Stimulated activated CD4-positive, alpha-beta T cell treated with anti-CD3 and anti-CD28 coated beads, Interleukin-1b, Interleukin-23, amount 100 ng/mL, for 1 hour (primary cell): ENCODE results near the gene PALLD.
"Not testable (repeated sequence)": the region's sequence is repeated elsewhere in the genome, so short reads cannot be mapped to it uniquely, and the experiment has no call there.

Source experiments
- DNase-seq, 2 donors: peaks; one replicate each; pipeline ENCODE4 v3.0.0-alpha.2; 2020; ENCODE audit warnings: low read depth in 2 of 2

The PALLD gene

GRCh38 chr4:168491563-168491962 is 5.3 kb upstream of the PALLD start:
- no peak for DNase-seq

GRCh38 chr4:168498251-168498650 is 1.4 kb downstream of the PALLD start:
- no peak for DNase-seq

- DNase-seq = no peak
Measured at GRCh38 chr4:168499241-168499640, 2.4 kb downstream of the PALLD start.

DNA sequence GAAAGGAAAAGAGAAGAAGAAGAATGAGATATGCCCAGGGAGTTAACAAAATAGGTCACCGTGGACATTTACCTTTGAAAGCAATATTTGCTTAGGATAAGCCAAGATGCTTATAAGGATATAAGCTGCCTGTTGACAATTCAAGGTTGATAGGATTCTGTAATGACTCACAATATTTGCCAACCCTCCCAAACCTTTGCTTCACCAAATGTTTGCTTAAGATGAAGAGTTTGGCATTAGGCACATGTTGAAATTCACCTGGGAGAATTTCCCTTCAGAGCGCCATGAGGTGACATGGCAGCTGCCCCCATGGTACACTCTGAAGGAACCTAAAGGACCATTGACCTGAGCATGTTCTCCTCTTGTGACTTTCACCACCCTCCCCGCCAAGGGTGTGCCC is 4.6 kb downstream of the PALLD start:
- DNase-seq = no peak

- DNase-seq = no peak
Measured at GRCh38 chr4:168502861-168503260, 6.0 kb downstream of the PALLD start.

GRCh38 chr4:168503652-168504362 is 7.0 kb downstream of the PALLD start:
- no peak for DNase-seq

DNA sequence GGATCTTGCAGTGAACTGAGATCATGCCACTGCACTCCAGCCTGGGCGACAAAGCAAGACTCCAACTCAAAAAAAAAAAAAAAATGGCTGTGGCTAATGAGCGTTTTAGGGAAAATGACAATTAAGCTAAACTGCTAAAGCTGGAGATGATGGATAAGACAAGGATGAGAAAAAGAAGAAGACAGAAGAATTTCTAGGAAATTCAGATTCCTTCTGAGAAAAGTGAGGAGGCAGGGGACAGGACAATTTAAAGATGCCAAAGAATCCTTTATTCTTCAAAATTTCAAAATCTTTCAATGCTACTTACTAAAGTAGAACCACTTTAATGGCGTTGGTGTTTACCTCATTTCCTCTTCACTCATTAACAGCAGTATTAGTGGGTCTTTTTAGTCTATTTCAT is 7.7 kb downstream of the PALLD start:
- DNase-seq = no peak

- no peak for DNase-seq
Measured at GRCh38 chr4:168506014-168506413, 9.2 kb downstream of the PALLD start.

- no peak for DNase-seq
Measured at GRCh38 chr4:168507178-168507815, 10.4 kb downstream of the PALLD start.

- no peak for DNase-seq
Measured at GRCh38 chr4:168508683-168509082, 11.8 kb downstream of the PALLD start.

GRCh38 chr4:168509786-168510185 is 12.9 kb downstream of the PALLD start:
- DNase-seq = no peak

DNA sequence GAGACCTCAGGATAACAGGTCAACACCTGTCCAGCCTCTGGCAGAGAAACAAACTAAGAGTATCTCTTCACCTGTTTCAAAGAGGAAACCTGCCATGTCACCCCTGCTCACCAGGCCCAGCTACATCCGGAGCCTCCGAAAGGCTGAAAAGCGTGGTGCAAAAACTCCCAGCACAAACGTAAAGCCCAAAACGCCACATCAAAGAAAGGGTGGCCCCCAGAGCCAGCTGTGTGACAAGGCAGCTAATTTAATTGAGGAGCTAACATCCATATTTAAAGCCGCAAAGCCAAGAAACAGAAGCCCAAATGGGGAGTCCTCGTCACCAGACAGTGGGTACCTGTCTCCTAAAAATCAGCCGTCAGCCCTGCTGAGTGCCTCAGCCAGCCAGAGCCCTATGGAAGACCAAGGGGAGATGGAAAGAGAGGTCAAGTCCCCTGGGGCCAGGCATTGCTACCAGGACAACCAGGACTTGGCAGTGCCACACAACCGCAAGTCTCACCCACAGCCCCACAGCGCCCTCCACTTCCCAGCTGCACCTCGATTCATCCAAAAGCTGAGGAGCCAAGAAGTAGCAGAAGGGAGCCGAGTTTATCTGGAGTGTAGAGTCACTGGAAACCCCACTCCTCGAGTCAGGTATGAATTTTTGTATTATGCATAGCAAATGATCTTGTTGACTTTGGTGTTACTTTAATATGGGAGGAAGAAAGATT is 15.1 kb downstream of the PALLD start:
- peak; percentile 19 to 27 for DNase-seq

- DNase-seq = not testable (repeated sequence)
Measured at GRCh38 chr4:168513826-168514225, 17.0 kb downstream of the PALLD start.

- no peak for DNase-seq
Measured at GRCh38 chr4:168514249-168514852, 17.5 kb downstream of the PALLD start.

- no peak for DNase-seq
Measured at GRCh38 chr4:168515222-168516011, 18.6 kb downstream of the PALLD start.

DNA sequence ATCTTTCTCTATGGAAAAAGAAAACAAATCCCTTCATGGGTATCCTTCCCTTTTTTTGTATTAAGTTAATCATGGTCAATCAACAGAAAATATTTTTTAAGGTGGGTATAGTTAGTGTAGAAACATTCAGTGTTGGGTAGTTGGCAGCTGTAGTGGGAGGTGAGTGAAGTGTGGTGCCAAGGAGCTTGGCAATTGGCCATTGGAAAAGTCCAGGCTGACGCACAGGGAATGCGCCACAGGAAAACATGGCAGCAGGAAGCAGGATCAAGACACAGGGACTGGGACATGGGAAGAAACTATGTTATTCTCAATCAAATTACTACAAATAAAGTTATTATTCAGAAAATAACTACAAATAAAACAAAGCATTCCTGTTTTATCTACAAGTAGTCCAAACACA is 20.0 kb downstream of the PALLD start:
- DNase-seq = no peak

DNA sequence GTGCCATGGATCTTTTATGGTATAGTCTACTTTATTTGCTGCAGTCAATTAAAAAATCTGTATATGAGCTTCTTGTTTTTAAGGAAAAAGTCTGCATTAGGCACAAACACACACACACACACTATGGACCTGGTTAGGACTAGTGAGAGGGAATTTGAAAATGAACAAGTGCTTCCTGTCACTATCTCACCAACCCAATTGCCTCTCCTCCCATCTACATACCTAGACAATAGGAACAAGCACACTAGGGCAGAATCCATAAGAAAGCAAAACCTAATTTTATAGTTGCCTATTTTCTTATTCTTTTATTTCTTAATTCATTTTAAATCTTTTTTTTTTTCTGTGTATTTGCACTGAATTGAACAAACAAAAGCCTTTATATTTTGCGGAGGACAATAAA is 22.7 kb downstream of the PALLD start:
- no peak for DNase-seq

GRCh38 chr4:168521721-168522120 is 24.9 kb downstream of the PALLD start:
- DNase-seq = no peak

DNA sequence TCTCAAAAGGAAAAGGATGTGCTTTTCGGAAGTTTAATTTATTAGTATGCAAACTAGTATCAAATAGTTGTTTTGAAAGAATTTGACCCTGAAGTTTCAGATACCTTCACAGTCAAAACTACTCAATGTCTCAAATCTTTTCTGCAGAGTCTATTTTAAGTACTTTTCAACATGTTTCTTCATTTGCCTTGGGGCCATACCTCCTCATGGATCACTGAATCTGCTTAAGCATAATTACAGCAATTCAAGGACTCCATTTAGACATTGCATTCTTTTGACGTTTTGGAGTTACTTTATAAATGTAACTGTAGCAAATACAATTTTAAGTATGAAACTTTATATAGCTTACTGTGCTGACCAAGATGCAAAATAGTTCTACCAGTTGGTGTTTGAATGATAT is 25.5 kb downstream of the PALLD start:
- no peak for DNase-seq

- DNase-seq = no peak
Measured at GRCh38 chr4:168522829-168523489, 26.1 kb downstream of the PALLD start.

GRCh38 chr4:168524006-168524405 is 27.2 kb downstream of the PALLD start:
- no peak for DNase-seq
